Neural progenitor cell (in vitro differentiated cells): ENCODE data around the gene ZNF574.

Experiments
- CTCF ChIP-seq: fragments of 200-600 bp; sonication (generic); IDR thresholded peaks from 2 replicates; pipeline ENCODE4 v1.5.1; 2017; ENCODE audit warnings: antibody characterized with exemption, mild to moderate bottlenecking
- EZH2 ChIP-seq: fragments of 200-600 bp; sonication (generic); IDR thresholded peaks from 2 replicates; pipeline ENCODE4 v1.6.1; 2017; ENCODE audit warnings: antibody characterized with exemption, mild to moderate bottlenecking, moderate library complexity

GRCh38 chr19:42109896-42110295 is 33.9 kb downstream of the ZNF574 start:
- no peak for TF ChIP-seq EZH2
- no peak for TF ChIP-seq CTCF
